ENCODE data around the gene ZNF554. TPM values are rescaled to one million over a fixed set of nuclear protein-coding genes. Genes with fewer than 3 reads are reported as not detected.
"Not testable (repeated sequence)": the region's sequence is repeated elsewhere in the genome, so short reads cannot be mapped to it uniquely, and the experiment has no call there.

Gene ZNF554
- total RNA-seq, 1 donor from 2014 or later: 3.2 TPM

DNA sequence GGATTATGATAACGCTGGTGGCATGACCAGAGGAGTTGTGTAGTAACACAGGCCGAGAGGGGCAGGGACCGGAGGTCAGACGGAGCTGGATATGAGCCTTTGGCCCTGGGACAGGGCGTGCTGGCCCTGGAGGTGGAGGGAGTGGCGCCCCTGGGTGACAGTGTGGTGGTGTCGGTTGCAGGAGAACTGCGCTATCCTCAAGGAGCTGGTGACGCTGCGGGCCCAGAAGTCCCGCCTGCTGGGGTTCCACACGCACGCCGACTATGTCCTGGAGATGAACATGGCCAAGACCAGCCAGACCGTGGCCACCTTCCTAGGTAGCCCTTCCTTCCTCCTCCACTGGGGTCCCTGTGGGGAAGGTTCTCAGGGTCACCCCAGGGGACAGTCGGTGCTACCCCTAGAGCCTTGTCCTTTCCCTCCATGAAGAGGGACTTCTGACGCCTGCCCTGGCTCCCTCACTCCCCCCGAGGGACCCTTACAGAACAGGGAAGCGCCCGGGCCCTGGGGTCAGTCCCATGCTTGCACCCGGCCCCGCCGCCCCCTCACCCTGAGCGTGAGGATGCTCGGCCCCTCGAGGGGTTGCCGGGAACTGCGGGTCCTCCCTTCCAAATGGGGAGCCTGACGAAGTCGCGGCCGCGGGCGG, 12.8 kb upstream of the ZNF554 start:
- DNase-seq (ENCODE audit: low read depth in 2 of 2): no peak

DNA sequence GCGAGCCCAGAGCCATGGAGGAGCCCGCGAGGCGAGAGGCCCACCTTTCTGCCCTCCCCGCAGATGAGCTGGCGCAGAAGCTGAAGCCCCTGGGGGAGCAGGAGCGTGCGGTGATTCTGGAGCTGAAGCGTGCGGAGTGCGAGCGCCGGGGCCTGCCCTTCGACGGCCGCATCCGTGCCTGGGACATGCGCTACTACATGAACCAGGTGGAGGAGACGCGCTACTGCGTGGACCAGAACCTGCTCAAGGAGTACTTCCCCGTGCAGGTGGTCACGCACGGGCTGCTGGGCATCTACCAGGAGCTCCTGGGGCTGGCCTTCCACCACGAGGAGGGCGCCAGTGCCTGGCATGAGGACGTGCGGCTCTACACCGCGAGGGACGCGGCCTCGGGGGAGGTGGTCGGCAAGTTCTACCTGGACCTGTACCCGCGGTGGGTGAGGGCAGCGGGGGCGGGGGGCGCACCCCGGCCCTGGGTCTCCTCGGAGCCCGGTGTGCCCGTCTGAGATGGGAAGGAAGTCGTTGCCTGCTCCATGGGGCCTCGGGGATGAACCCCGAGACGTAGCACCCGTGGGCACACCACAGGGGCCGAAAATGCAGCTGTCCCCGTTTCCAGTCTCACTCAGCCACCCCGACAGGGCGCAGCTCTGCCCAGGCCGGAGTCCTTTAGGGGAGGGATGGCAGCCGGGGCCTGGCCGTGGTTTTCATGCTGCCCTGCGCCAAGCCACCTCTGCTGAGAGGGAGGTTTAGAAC, 12.1 kb upstream of the ZNF554 start:
- no peak for DNase-seq (ENCODE audit: low read depth in 2 of 2)

- no peak for DNase-seq (ENCODE audit: low read depth in 2 of 2)
These were observed 11.3 kb upstream of the ZNF554 start for GRCh38 chr19:2808129-2808941.

DNA sequence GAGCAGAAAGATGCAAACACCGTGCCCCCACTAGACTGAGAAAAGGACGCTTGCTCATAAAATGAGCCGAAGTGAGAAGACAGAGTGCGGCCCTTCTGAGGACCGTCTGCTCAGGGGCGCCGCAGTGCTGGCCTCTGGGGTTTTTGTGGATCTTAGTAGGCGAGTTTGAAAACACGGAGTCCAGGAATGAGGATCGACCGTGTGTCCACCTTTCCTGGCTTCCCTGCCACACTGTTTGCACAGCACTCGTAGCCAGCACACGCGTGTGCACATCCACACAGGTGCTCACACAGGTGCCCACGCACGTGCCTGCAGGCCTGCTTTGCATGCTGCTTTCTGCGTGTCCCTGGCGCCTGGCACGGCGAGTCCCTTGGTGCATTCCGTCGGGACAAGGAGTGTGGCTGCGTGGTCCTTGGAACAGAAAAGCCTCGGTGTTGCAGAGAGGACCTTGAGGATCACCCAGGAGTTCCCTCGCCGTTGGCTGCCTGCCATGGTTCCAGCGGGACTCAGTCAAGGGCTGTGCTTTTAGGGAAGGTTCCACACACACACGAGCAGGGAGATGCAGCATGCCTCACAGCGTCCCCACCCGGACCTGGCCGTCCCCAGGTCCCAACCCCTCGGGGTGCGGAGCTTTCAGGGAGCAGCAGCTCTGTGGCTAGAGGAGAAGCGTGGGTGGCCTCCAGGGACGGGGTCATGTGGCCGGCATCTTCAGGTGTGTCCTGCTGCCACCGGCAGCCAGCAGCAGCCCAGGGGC, 10.1 kb upstream of the ZNF554 start:
- no peak for DNase-seq (ENCODE audit: low read depth in 2 of 2)

DNA sequence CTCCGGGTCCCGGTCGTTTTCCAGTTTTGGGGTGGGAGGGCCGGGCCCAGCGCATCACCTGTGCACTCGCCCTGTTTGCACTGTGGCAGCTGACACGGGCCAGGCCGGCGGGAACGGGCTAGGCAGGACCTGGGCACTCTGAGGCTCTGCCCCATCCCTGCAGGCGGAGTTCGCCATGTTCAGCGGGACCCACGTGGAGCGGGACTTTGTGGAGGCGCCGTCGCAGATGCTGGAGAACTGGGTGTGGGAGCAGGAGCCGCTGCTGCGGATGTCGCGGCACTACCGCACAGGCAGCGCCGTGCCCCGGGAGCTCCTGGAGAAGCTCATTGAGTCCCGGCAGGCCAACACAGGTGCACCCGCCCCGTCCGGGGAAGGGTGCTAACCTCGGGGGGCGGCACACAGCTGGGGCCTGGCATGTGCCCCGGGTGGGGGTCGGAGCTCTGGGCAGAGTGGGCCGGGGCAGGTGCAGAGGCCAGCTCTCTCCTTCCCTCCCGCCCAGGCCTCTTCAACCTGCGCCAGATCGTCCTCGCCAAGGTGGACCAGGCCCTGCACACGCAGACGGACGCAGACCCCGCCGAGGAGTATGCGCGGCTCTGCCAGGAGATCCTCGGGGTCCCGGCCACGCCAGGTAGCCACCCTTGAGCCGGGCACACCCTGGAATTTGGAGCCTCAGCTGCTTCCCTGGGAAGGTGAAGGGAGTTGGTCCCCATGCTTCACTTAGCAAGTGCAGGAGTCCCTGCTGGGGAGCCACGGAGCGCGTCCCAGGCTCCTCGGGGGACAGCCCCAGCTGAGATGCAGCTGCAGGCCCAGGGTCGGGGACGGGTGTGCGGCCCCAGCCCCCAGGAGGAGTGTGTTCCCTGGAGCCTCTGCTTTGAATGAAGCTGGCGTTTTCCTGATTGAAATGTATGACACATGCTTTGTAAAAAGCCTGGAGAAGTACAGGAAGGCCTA, 9.3 kb upstream of the ZNF554 start:
- DNase-seq (ENCODE audit: low read depth in 2 of 2): no peak

- no peak for DNase-seq (ENCODE audit: low read depth in 2 of 2)
These were observed 8.4 kb upstream of the ZNF554 start for GRCh38 chr19:2811221-2811722.

DNA sequence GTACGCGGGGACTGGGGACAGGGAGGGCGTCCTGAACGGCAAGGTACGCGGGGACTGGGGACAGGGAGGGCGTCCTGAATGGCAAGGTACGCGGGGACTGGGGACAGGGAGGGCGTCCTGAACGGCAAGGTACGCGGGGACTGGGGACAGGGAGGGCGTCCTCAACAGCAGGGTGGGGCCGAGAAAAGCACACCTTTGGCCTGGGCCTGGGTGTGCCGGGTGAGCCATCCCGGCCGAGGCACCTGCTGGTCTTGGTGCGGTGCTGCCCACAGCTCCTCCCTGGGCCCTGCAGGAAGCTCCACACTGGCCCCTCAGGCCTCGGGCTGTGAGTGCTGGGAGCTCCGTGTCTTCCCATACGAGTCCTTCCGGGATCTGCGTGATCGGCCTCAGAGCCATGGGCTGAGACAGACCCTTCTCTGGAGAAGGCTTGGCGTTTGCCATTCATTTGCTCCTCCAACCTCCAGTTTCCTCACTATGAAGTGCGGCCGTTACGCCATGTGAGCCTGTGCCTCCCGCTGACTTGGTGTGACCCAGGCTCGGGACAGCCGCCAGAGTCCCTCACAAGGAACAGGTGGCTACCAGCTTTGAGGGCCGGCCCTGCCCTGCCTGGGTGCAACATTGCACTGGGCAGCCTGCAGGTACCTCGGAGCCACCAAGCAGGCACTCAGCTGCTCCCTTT, 7.8 kb upstream of the ZNF554 start:
- DNase-seq (ENCODE audit: low read depth in 2 of 2): no peak

- no peak for DNase-seq (ENCODE audit: low read depth in 2 of 2)
These were observed 7.0 kb upstream of the ZNF554 start for GRCh38 chr19:2812414-2813234.

- DNase-seq (ENCODE audit: low read depth in 2 of 2): no peak
These were observed 6.2 kb upstream of the ZNF554 start for GRCh38 chr19:2813235-2814160.

GRCh38 chr19:2814426-2814825, 5.2 kb upstream of the ZNF554 start:
- no peak for DNase-seq (ENCODE audit: low read depth in 2 of 2)

GRCh38 chr19:2815191-2815614, 4.5 kb upstream of the ZNF554 start:
- DNase-seq (ENCODE audit: low read depth in 2 of 2): no peak

DNA sequence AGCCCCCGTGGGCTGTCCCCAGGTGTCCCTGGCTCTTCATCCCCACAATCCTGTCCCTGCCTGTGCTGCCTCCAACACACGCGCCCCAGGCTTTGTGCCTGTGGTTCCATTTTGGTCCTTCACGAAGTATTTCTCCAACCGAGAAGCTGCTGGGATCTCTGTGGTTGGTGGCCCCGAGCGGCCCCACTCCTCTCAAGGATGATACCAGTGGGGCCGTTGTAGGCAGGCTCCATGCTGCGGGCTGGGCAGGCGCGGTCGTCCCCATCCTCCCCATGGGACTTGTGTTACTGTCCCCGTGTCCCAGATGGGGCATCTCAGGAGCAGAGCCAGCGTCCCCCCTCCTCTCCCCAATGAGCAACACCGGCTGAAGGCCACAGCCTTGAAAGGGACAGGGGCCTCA, 3.7 kb upstream of the ZNF554 start:
- no peak for DNase-seq (ENCODE audit: low read depth in 2 of 2)

DNA sequence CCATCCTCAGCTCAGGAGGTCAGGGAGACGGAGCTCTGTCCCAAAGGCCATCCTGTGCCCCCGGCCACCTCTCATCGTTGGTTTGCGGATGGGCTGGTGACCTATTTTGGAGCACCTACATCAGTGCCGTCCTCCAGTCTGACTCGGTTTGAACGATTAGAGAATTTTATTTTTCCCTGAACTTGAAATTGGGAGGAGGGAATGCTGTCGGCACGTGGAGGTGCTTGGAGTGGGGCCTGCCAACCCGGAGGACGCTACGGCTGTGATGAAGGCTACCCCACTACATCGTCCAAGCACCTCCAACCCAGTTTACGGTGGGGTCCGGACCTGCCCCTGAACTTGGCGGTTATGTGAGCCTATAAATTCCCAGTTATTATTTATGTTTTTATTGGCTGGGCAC, 3.0 kb upstream of the ZNF554 start:
- no peak for DNase-seq (ENCODE audit: low read depth in 2 of 2)

DNA sequence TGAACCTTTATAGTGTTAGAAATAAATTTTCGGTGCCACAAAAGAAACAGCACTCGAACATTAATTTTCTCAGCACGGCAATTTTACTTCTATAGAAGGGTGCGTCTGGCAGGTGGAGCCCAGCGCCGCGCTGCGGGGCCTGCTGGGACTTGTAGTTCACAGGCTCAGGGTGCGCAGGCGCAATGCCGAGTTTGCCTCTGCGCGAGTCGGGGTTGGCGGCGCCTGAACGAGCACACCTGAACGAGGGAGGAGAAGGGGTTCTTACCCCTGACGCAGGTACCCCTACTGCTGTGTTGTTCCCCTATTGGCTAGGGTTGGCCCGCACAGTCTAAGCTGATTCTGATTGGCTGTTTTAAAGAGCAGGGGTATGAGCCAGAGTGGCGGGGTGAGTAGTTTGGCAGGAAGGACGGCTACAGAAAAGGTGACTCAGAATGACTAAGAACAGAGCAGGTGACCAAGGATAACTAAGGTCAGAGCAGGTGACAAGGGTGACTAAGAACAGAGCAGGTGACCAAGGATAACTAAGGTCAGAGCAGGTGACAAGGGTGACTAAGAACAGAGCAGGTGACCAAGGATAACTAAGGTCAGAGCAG, 2.3 kb upstream of the ZNF554 start:
- DNase-seq (ENCODE audit: low read depth in 2 of 2): not testable (repeated sequence)

- no peak for DNase-seq (ENCODE audit: low read depth in 2 of 2)
These were observed 539 bp downstream of the ZNF554 start for GRCh38 chr19:2820112-2820702.

GRCh38 chr19:2822846-2823245, 3.2 kb downstream of the ZNF554 start:
- DNase-seq (ENCODE audit: low read depth in 2 of 2): no peak

GRCh38 chr19:2823646-2824045, 4.0 kb downstream of the ZNF554 start:
- no peak for DNase-seq (ENCODE audit: low read depth in 2 of 2)

Data from lung microvascular endothelial cell (primary cell).